CD1c-positive myeloid dendritic cell (primary cell): Measurements from ENCODE around the gene PIGU.
"Not testable (repeated sequence)": the region's sequence is repeated elsewhere in the genome, so short reads cannot be mapped to it uniquely, and the experiment has no call there.

ENCODE experiments used
- DNase-seq: peaks from one replicate; pipeline ENCODE4 v3.0.0-alpha.2; 2016; ENCODE audit errors: extremely low spot score

PIGU gene

GRCh38 chr20:34706912-34707784, 30.3 kb upstream of the PIGU start:
- DNase-seq = no peak

- DNase-seq = no peak
These were observed 29.5 kb upstream of the PIGU start for GRCh38 chr20:34706302-34706875.

GRCh38 chr20:34705397-34706301, 28.8 kb upstream of the PIGU start:
- DNase-seq = peak; percentile 45

- DNase-seq = no peak
These were observed 28.1 kb upstream of the PIGU start for GRCh38 chr20:34705008-34705396.

GRCh38 chr20:34704177-34705007, 27.5 kb upstream of the PIGU start, which contains the start of gene TP53INP2:
TP53INP2 (plus strand) TSS chr20:34704344; CDS start chr20:34708740, 4,396 bp downstream.
- peak; percentile 96 for DNase-seq

GRCh38 chr20:34703424-34704176, 26.7 kb upstream of the PIGU start:
- DNase-seq = peak; percentile 34

GRCh38 chr20:34703061-34703423, 26.1 kb upstream of the PIGU start:
- DNase-seq = no peak

- no peak for DNase-seq
These were observed 24.7 kb upstream of the PIGU start for GRCh38 chr20:34701405-34702085.

- DNase-seq = no peak
These were observed 16.5 kb upstream of the PIGU start for GRCh38 chr20:34693414-34693813.

GRCh38 chr20:34691838-34692237, 14.9 kb upstream of the PIGU start:
- no peak for DNase-seq

- DNase-seq = peak; percentile 24
These were observed 12.6 kb upstream of the PIGU start for GRCh38 chr20:34689486-34689885.

- DNase-seq = no peak
These were observed 6.8 kb upstream of the PIGU start for GRCh38 chr20:34683667-34684066.

GRCh38 chr20:34680586-34681175, 3.8 kb upstream of the PIGU start:
- DNase-seq = peak; percentile 80

- no peak for DNase-seq
These were observed 775 bp downstream of the PIGU start for GRCh38 chr20:34675993-34676641.

GRCh38 chr20:34675561-34675960, 1.3 kb downstream of the PIGU start:
- DNase-seq = no peak

- DNase-seq = no peak
These were observed 3.5 kb downstream of the PIGU start for GRCh38 chr20:34673412-34673811.

GRCh38 chr20:34669094-34669493, 7.8 kb downstream of the PIGU start:
- no peak for DNase-seq

- DNase-seq = not testable (repeated sequence)
These were observed 12.1 kb downstream of the PIGU start for GRCh38 chr20:34664751-34665150.
